ENCODE results near the gene MGAT5.
"Not testable (repeated sequence)": the region's sequence is repeated elsewhere in the genome, so short reads cannot be mapped to it uniquely, and the experiment has no call there.

The MGAT5 gene

DNA sequence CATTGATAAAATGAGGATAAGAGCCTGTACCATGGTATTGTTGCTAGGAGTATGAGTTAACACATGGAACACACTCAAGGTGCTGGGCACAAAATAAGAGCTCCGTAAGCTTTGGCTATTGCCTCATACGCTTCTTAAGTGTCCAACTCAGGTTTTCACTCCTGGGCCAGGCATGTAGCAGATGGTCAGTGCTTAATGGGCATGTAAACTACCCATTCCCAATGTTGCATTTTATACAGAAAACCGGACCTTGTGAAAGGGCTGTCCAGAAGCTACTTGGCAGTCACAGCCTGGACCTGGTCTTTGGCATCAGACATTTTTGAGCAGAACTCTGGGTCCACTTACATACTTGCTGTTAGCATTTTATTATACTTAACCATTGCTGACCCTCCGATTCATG, 26.9 kb downstream of the MGAT5 start:
- DNase-seq = no peak

GRCh38 chr2:134281815-134282419, 28.0 kb downstream of the MGAT5 start:
- no peak for DNase-seq

- DNase-seq = no peak
Observed at GRCh38 chr2:134282629-134283400, 28.9 kb downstream of the MGAT5 start.

- no peak for DNase-seq
Observed at GRCh38 chr2:134283661-134284060, 29.8 kb downstream of the MGAT5 start.

DNA sequence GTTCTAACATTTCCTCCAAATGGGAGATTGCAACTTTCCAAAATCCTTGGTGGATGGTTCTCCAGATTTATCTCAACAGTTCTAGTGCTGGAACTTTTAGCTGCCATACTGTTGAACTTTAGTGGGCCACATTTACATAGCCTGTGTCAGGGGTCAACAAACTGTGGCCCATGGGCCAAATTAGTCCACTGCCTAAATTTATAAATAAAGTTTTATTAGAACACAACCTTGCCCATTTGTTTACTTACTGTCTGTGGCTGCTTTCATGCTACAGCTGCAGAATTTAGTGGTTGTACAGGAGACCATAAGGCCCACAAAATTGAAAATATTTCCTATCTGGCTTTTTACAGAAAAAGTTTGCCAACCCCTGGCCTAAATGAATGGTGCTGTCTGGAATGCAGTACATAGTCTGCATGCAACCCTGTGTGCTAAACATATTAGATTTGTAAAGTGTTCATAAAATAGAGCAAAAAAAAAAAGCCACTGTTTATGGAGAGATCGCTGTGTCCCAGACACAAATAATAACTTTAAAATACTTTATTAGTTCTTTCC, 30.3 kb downstream of the MGAT5 start:
- no peak for DNase-seq

GRCh38 chr2:134287323-134287722, 33.5 kb downstream of the MGAT5 start:
- DNase-seq = no peak

GRCh38 chr2:134288814-134289213, 34.9 kb downstream of the MGAT5 start:
- no peak for DNase-seq

DNA sequence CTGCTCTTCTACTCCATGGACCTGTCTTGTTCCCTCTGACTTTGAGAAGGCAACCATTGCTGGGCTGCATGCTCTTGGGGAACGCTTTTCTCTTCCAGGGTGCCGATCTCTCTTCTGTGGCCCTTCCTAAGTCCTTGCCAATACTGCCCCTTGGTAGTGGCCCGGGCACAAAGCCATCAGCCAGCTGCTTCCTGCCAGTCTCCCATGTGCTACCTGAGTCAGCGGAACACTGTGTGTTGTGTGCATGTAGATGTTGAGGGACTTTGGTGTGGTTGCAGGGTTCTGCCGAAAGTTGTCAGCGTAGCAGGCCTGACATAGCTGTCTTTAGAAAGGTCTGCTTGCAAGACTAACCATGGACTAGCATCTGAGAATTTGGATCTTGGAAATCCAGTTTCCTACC, 35.4 kb downstream of the MGAT5 start:
- DNase-seq = no peak

GRCh38 chr2:134290358-134290757, 36.5 kb downstream of the MGAT5 start:
- DNase-seq = no peak

DNA sequence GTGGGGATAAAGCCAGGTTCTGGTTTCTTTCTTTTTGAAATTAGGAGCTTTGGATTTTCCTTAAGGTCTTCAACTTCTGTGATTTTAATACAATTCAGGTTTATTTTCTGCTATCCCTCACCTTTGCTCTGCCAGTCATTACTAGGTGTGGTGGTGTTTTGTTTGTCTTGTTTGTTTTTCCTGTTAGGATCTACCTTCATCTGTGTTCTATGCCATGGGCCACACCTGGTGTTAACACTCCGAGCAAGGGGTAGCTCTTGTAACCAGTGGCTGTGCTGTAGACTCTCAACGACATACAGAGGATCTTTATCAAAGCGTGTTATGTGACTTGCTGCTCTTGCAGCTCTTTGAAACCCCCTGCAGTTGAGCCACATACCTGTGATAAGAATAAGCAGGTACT, 38.6 kb downstream of the MGAT5 start:
- no peak for DNase-seq

DNA sequence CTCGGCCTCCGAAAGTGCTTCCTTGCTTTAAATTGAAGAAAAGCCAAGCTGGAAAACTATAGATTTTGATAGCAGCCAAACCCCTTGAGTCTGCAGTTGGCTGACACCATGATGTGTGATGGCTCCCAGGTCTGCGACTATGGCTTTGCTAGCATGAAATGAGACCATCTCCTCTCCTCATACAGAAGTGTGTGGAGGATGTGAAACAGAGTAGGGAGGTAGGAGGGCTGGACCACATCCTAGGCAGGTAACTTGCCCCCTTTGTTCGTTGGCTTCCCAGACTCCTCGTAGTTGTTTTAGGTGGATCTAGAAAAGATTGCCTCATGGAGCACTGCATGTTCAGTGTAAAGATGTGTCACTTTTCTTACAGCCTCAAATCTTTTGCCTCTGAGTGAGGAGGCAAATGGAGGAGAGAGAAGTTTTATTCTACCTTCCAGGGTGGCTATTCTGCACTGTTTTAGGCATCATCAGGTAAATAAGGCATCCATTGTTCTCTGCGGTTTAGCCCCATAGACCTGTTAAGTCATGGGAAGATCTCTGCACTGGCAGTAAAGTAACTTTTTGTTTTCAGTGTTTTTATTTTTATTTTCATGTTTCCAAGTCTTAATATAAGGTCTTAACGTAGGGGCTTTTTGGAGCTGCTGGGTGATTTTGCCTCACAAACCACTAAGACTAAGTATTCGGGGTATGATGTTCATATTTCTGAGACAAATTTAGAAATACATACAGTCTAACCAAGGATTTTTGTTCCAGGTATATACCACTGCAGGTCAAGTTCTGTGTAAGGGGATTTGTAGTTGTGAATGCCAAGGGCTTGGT, 40.1 kb downstream of the MGAT5 start:
- no peak for DNase-seq

DNA sequence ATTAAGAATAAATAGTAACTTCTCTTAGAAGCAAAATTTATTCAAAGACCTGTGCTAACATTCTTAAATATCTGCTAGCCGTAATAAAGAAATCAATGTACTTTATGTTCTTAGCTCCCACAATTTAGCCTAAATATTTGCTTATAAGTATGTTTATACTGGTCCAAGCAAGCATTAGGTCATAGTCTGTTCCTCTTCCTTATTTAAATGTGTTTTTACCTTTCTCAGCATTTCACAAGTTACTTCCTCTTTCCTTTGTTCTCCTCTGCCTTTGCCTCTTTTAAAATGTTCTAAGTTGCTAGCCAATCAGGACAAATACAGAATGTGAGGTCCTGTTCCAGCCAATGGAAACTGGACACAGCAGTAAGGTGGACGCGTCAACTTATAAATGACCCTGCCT, 40.7 kb downstream of the MGAT5 start:
- DNase-seq = not testable (repeated sequence)

DNA sequence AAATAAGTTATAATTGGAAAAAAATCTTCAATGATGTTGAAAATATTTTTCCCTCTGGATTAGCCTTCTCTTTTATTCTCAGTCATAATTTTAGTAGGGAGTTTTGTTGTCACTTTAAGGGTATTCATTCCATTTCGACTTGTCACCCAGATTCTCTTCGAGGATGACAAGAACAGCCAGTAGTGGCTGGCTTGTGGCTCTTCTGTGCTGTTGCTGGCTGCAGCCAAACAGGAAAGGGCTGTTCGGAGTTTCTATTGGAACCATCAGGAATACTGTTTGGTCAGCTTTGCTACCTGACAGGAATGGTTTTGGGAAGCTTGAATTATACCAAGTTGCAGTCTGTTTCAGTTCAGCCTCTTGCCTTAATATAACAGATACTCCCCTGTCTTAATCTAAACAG, 41.6 kb downstream of the MGAT5 start:
- no peak for DNase-seq

DNA sequence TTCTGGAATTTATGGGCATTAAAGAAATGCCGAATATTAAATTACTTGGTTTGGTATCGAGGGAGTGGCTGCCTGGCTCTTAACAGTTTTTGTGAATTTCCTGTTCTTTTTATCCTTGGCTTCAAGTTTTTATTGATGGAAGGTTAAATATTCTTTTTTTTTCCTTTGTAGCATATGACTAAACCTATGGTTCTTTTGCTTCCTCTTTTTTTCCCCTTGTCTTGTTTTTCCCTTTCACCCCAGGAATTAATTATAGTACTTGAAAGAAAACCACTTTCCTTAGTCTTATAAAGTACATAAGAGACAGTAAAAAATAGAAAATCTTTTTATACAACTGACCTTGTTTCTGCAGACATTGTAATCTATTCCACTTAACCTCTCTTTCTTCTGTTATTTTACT, 42.4 kb downstream of the MGAT5 start:
- no peak for DNase-seq

- DNase-seq = no peak
Observed at GRCh38 chr2:134299334-134299733, 45.5 kb downstream of the MGAT5 start.

DNA sequence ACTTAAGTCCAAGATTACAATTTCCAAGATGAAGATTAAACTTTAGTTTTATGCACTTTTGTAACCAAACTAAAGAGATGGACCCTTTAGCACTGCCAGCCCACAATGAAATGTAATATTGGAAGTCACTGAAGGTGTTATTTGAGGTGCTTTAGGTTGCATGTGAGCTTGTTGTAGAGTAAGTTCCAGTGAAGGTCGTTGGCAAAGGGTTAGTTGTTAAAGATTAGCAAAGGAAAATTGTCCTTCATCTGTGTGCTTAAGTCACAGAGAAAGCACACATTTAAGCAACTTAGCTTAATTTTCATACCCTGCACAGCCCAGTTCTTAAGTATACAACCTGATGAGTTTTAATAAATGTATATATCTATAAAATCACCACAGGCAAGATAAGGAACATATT, 46.7 kb downstream of the MGAT5 start:
- DNase-seq = no peak

DNA sequence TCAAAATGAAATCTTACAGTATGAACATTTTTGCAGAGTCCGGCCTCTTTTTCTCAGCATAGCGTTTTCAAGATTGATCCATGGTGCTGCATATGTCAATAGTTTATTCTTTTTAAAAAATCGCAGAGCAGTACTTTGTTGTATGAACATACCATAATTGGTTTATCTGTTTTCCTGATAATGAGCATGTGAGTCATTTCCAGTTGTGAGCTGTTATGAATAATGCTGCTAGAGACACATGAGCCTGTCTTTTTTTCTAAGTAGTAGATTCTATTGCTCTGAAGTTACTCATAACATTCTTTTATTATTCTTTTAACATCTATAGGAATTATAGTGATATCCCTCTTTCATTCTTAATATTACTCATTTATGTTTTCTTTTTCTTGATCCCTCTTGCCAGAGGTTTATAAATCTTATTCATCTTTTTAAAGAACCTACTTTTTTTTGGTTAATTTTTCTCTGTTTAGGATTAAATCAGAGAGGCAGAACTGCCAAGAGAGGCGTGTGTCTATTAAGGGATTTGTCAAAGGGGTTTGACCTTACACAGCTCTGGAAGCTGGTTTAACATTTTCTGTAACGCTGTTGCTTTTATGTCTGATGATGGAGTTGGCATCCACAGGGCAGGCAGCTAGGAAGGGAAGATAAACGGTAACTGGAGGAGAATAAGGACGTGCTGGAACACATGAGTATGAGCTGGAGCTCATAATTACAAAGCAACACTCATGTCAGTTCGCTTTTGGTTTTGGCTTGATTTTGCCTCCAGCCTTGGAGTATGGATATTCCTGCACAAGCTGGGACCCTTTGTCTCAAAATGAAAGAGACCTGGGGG, 47.4 kb downstream of the MGAT5 start:
- DNase-seq = no peak

DNA sequence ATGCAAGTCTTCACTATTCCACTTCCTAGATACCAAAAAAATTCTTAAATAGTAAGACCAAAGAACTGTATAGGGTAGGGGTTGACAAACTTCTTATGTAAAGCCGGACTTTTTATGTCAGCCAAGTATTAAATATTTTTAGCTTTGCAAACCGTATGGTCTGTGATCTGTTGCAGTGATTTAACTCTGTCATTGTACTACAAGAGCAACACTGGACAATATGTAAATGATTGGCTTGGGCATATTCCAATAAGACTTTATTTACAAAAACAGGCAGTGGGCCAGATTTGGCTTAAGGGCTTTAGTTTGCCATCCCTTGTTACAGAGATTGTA, 48.0 kb downstream of the MGAT5 start:
- DNase-seq = no peak

DNA sequence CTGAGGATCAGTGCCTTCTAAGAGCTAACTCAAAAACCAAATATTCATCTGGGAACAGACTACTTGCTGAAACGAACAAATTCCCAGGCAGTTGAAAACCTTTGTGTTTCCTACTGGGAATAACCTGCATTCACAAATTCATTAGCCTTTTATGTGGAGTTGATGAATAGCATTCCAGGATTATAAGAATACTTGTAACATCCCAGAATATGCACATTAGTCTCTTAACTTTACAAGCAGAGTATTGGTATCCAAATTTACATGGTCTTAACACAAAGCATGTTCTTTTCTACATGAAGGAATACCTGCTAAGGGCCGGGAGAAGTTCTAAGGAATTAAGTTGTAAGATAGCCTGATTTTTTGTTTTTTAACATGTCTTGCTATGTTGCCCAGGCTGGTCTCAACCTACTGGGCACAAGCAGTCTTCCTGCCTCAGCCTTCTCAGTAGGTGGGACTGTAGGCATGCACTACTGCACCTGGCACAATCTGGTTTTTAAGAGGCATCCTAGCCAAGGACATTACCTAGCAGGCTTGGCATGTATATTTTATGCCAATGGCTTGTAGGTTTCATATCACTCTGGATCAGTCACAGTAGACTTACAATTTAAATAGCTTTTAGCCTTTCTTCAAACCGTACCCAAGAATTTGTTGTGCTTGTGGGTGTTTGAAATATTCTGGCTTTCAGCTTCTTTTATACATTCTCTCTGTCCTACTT, 50.7 kb downstream of the MGAT5 start:
- no peak for DNase-seq

DNA sequence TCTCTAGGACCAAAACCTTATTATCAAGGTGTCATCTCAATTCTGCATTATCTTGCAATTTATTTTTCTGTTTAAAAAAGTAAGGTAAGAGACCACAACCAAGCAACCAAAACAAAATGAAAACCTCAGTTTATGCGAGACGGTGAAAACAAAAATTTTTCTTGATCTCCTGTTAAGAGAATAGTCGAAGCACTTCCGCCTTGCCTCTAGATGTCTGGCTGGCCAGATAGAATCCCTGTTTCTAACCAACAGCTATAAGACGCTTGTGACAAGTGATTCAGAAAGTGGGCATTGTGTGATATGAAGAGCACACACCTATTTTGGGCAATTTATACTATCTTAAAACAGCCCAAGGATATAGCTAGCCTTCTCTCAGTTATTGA, 51.2 kb downstream of the MGAT5 start:
- no peak for DNase-seq

DNA sequence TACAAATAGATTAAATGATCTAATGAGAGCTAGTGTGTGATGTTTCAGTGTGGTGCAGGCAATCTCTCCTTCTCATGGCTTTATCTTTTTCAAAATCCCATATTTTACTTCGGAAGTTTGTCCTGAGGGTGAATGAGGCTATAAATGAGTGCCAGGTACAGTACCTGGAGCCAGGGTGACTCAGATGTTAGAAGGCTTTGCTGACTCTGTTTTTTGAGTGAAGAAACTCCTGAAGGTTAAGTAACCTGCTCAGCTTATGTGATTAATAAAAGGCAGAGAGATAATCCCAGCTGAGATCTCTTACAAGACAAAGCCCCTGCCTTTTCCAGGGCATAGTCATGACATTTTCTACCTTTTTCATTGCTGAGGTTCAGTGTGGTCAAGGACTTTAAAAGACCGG, 52.6 kb downstream of the MGAT5 start:
- no peak for DNase-seq

DNA sequence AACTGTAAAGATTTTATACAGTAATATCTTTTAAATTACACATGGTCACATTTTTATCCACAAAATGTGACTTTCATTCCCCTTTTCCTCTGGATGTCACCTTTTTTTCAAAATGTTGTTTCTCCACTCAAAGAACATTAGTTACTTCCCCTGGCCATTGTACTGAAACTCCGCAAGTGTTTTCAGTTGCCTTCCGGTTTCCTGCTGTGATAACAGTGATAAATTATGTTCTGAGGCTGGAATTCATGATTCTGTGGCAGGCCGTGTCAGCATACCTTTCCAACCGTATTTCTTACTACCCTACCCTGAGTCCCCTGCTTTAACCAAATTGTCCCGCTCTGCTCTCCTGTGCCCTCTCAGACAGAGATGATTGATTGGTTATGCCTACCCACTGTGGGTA, 53.5 kb downstream of the MGAT5 start:
- DNase-seq = no peak
